ENCODE measurements around the gene DYSF. TPM values are rescaled to one million over a fixed set of nuclear protein-coding genes. Genes with fewer than 3 reads are reported as not detected.

The DYSF gene
- polyA plus RNA-seq, 1 of the 3 experiments (the other 2 are of a cell fraction) = 0.10 TPM

DNA sequence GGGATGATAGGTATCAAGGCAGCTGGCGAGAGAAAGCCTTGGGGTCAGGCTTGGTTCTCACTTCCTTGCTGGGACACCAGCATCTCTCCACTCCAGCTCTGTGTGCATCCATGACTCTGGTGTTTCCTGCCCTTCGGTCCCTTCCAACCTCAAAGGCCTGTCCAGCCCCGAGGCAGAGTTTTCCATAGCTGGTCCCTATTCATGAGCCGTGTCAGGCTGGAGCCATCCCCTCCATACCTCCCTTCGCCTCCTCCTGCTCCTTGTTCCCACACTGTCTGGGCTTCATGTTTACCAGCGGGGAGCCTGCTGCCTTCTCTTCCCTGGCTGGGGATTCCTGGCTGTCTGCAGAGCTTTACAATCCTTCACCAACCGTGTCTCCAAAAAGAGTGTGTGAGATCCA lies 51.2 kb downstream of the DYSF start:
- Histone ChIP-seq H3K9me2 (no peaks in the 10 kb centered on the region), H3K4me3 (ENCODE audit: low read depth in 2 of 2, low read length in 1 of 2) (no peak overlapping the region), H3K36me3 (replicated peaks in 1 of 2; ENCODE audit: control insufficient read depth in 1 of 2, insufficient read depth in 2 of 2, low read length in 1 of 2) (no peaks in the 10 kb centered on the region), H4K20me1 (ENCODE audit: insufficient read depth) (no peaks in the 10 kb centered on the region), H3K79me2 (ENCODE audit: insufficient read depth) (no peaks in the 10 kb centered on the region), H3K9ac (no peak overlapping the region), H3F3A (replicated peaks; ENCODE audit: insufficient read depth) (no peaks in the 10 kb centered on the region), H2AFZ (ENCODE audit: low read depth) (no peak overlapping the region), H3K4me2 (no peak overlapping the region), H3K9me3 (no peaks in the 10 kb centered on the region), H3K27me3 (ENCODE audit: insufficient read depth) (no peaks in the 10 kb centered on the region), H3K4me1 (ENCODE audit: control insufficient read depth in 1 of 2, insufficient read depth in 2 of 2, low read depth in 1 of 2, low read length in 1 of 2) (peaks cover 0 to 11% of the 10 kb centered on the region in 2 experiments; a peak in 1 of 4 replicates), H3K27ac (ENCODE audit: low read depth in 2 of 2, low read length in 1 of 2) (no peak overlapping the region)
- POLR2A ChIA-PET = no interaction called here
- DNase-seq = no peak
- TF ChIP-seq TEAD4 (IDR thresholded peaks at IDR 0.05; ENCODE audit: borderline replicate concordance, insufficient read depth) (no peak), RFX5 (IDR thresholded peaks at IDR 0.05; ENCODE audit: low read length) (no peak), TAF1 (IDR thresholded peaks at IDR 0.05; ENCODE audit: borderline replicate concordance, low read depth, low read length) (no peak)
- CTCF ChIA-PET = interaction anchor here (1.0 to 11.8 kb wide), 9 partner anchors 9 to 1075 kb away, joined by 3 to 221 read pairs (median 5); no protein-coding TSS in a partner anchor
- 56% methylated on average over 7 of the region's 7 CpGs for WGBS (ENCODE audit: low lambda C conversion rate)

GRCh38 chr2:71505086-71505769 lies 51.9 kb downstream of the DYSF start:
- Histone ChIP-seq H3K4me3 (ENCODE audit: low read depth in 2 of 2, low read length in 1 of 2) (no peak overlapping the region), H2AFZ (ENCODE audit: low read depth) (no peak overlapping the region), H3K9me3 (no peaks in the 10 kb centered on the region), H3K27me3 (ENCODE audit: insufficient read depth) (no peaks in the 10 kb centered on the region), H3K4me2 (no peak overlapping the region), H3F3A (replicated peaks; ENCODE audit: insufficient read depth) (no peaks in the 10 kb centered on the region), H3K27ac (ENCODE audit: low read depth in 2 of 2, low read length in 1 of 2) (no peak overlapping the region), H3K36me3 (replicated peaks in 1 of 2; ENCODE audit: control insufficient read depth in 1 of 2, insufficient read depth in 2 of 2, low read length in 1 of 2) (no peaks in the 10 kb centered on the region), H4K20me1 (ENCODE audit: insufficient read depth) (no peaks in the 10 kb centered on the region), H3K9ac (no peak overlapping the region), H3K9me2 (no peaks in the 10 kb centered on the region), H3K4me1 (ENCODE audit: control insufficient read depth in 1 of 2, insufficient read depth in 2 of 2, low read depth in 1 of 2, low read length in 1 of 2) (peaks cover 0 to 11% of the 10 kb centered on the region in 2 experiments; a peak in 1 of 4 replicates), H3K79me2 (ENCODE audit: insufficient read depth) (no peaks in the 10 kb centered on the region)
- TF ChIP-seq SIN3A (IDR thresholded peaks at IDR 0.05; ENCODE audit: borderline replicate concordance, low read depth, low read length) (no peak), CHD2 (IDR thresholded peaks at IDR 0.05; ENCODE audit: low read length, partially characterized antibody) (no peak), NFIC (IDR thresholded peaks at IDR 0.05; ENCODE audit: borderline replicate concordance) (peak; percentile 64)
- ChIA-PET CTCF (interaction anchor here (0.6 to 11.8 kb wide), 14 partner anchors 9 to 1074 kb away, joined by 3 to 221 read pairs (median 5); no protein-coding TSS in a partner anchor), POLR2A (no interaction called here)
- DNase-seq = peak; percentile 81
- WGBS (ENCODE audit: low lambda C conversion rate) = 25% methylated on average over 6 of the region's 9 CpGs

DNA sequence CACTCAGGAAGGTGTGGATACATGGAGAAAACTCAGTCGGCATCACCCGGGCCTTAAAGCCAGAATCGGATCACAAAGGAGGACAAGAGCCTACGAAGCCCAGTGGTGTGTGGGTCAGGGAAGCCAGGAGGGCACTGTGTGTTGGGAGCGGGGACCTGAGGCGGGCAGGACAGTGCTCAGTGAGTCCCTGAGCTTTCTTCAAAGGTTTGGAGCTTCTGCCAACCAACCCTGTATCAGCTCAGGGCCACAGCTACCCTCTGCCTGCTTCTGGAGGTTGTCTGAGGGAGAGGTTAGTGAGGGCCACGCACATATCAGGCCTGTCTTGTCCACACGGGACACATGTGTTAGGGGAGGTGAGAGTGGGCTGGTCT lies 52.4 kb downstream of the DYSF start:
- Histone ChIP-seq H3K9me3 (no peaks in the 10 kb centered on the region), H2AFZ (ENCODE audit: low read depth) (no peak overlapping the region), H3K9ac (no peak overlapping the region), H3F3A (replicated peaks; ENCODE audit: insufficient read depth) (no peaks in the 10 kb centered on the region), H3K79me2 (ENCODE audit: insufficient read depth) (no peaks in the 10 kb centered on the region), H3K4me2 (no peak overlapping the region), H4K20me1 (ENCODE audit: insufficient read depth) (no peaks in the 10 kb centered on the region), H3K27me3 (ENCODE audit: insufficient read depth) (no peaks in the 10 kb centered on the region), H3K9me2 (no peaks in the 10 kb centered on the region), H3K27ac (ENCODE audit: low read depth in 2 of 2, low read length in 1 of 2) (no peak overlapping the region), H3K4me3 (ENCODE audit: low read depth in 2 of 2, low read length in 1 of 2) (no peak overlapping the region), H3K4me1 (ENCODE audit: control insufficient read depth in 1 of 2, insufficient read depth in 2 of 2, low read depth in 1 of 2, low read length in 1 of 2) (peaks cover 0 to 11% of the 10 kb centered on the region in 2 experiments; a peak in 1 of 4 replicates), H3K36me3 (replicated peaks in 1 of 2; ENCODE audit: control insufficient read depth in 1 of 2, insufficient read depth in 2 of 2, low read length in 1 of 2) (no peaks in the 10 kb centered on the region)
- 56% methylated on average over 7 of the region's 8 CpGs for WGBS (ENCODE audit: low lambda C conversion rate)
- TF ChIP-seq NRF1 (IDR thresholded peaks at IDR 0.05; ENCODE audit: low read depth, low read length) (no peak), RXRA (IDR thresholded peaks at IDR 0.05; ENCODE audit: borderline replicate concordance, low read depth) (no peak), RAD21 (IDR thresholded peaks at IDR 0.05; ENCODE audit: low read length) (no peak)
- TF ChIP-seq, protein P1, sequence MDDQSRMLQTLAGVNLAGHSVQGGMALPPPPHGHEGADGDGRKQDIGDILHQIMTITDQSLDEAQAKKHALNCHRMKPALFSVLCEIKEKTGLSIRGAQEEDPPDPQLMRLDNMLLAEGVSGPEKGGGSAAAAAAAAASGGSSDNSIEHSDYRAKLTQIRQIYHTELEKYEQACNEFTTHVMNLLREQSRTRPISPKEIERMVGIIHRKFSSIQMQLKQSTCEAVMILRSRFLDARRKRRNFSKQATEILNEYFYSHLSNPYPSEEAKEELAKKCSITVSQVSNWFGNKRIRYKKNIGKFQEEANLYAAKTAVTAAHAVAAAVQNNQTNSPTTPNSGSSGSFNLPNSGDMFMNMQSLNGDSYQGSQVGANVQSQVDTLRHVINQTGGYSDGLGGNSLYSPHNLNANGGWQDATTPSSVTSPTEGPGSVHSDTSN (IDR thresholded peaks at IDR 0.05) = no peak
- DNase-seq = no peak
- ChIA-PET CTCF (interaction anchor here (0.6 to 11.8 kb wide), 12 partner anchors 9 to 645 kb away, joined by 3 to 221 read pairs (median 5); no protein-coding TSS in a partner anchor), POLR2A (no interaction called here)
